Fibroblast of pulmonary artery (primary cell): ENCODE results near the gene PNMA6A.
"Not testable (repeated sequence)": the region's sequence is repeated elsewhere in the genome, so short reads cannot be mapped to it uniquely, and the experiment has no call there.

ENCODE experiments used
- DNase-seq: peaks from one replicate; pipeline ENCODE4 v3.0.0-alpha.2; 2010; ENCODE audit warnings: low read depth
- H3K4me3 ChIP-seq: replicated peaks from 2 replicates; pipeline ENCODE4 v1.5.1; 2011; ENCODE audit warnings: low read depth, mild to moderate bottlenecking, control low read depth, low read length, moderate library complexity
- TF ChIP-seq, protein P1 (sequence below): IDR thresholded peaks from 2 replicates; pipeline ENCODE4 v1.5.1; 2011; ENCODE audit warnings: mild to moderate bottlenecking, control low read depth, low read length, inconsistent platforms; ENCODE audit errors: missing control alignments

PNMA6A gene

DNA sequence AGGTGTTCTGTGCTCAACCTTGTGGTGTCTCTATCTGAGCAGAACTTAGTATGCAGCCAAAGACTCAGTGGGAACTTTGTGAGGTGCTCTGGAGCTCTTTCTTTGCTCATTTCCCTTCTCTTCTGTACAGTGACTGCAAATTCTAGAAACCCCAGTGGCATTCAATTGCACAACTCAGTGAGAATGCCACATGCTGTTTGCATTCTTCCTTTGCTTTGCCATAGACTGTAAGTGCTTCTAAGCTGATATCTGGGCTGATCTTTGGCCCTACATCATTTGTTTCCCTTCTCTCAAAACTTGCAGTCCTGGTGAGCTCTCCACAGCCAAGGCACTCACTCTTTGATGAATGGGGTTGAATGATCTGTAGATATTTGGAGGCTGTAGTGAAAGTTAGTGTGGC lies 8.9 kb upstream of the PNMA6A start:
- peak; percentile 16 for DNase-seq
- TF ChIP-seq, protein P1, sequence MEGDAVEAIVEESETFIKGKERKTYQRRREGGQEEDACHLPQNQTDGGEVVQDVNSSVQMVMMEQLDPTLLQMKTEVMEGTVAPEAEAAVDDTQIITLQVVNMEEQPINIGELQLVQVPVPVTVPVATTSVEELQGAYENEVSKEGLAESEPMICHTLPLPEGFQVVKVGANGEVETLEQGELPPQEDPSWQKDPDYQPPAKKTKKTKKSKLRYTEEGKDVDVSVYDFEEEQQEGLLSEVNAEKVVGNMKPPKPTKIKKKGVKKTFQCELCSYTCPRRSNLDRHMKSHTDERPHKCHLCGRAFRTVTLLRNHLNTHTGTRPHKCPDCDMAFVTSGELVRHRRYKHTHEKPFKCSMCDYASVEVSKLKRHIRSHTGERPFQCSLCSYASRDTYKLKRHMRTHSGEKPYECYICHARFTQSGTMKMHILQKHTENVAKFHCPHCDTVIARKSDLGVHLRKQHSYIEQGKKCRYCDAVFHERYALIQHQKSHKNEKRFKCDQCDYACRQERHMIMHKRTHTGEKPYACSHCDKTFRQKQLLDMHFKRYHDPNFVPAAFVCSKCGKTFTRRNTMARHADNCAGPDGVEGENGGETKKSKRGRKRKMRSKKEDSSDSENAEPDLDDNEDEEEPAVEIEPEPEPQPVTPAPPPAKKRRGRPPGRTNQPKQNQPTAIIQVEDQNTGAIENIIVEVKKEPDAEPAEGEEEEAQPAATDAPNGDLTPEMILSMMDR, result no peak
- H3K4me3 ChIP-seq, result no peak overlapping the region

DNA sequence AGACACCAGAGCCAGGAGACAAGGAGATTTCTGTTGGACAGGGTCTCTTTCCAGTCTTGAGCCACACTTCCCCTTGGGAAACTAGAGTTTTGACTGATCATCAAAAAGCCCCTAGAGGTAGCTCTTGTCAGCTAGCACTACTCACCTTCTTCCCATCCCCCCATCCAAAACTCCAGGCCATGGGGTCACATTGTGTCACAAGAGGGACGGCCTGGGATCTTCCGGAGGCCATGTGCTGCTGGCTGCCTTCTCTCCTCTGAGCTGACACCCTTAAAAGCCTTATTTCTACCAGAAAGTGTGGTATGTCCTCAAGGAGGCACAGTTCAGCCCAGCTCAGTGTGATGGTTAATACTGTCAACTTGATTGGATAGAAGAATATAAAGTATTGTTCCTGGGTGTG lies 8.2 kb upstream of the PNMA6A start:
- TF ChIP-seq, protein P1, result no peak
- no peak overlapping the region for H3K4me3 ChIP-seq
- DNase-seq, result no peak

DNA sequence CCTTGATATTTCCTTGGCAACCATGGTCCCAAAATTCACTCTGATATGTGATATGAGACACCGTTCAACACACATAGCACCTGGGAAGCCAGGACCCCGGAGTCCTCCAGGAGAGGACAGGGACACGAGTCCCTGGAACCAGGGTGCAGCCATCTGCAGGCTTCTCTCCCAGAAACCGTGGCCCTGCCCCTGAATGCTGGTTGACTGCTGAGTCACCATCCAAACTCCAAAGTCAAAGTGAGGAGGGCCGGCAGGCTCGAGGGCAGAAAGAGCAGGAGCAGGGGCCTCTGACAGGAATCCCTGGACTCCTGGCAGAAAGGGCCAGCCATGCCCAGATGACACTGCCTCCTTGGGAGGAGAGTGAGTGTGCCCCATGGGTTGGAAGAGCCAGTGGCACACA lies 6.9 kb upstream of the PNMA6A start:
- DNase-seq, result no peak
- H3K4me3 ChIP-seq, result no peak overlapping the region
- TF ChIP-seq, protein P1, result no peak

DNA sequence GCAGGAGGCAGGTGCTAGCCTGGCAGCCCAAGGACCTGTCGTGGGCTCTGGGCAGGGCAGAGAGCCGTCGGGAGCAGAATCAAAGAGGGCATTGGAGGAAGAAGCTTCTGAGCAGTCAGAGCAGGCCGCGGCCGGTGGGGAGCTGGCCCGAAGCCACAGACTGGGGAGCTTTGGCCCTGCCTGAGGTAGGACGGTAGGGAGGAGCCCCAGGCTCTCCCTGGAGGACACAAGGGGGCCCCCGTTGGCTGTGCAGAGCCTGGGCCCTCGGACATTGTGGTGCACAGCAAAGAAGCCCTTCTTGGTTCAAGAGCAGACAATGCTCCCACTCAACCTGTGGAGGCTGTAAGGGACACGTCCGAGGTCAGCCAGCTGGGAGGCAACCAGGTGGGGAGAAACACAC lies 5.9 kb upstream of the PNMA6A start:
- not testable (repeated sequence) for H3K4me3 ChIP-seq, DNase-seq

DNA sequence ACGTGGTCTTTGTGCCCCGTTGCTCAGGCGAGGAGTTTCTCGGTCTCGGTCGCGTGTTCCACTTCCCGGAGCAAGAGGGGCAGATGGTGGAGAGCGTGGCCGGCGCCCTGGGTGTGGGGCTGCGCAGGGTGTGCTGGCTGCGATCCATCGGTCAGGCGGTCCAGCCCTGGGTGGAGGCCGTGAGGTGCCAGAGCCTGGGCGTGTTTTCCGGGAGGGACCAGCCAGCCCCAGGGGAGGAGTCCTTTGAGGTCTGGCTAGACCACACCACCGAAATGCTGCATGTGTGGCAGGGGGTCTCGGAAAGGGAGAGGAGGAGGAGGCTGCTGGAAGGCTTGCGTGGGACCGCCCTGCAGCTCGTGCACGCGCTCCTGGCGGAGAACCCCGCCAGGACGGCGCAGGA lies 1.1 kb downstream of the PNMA6A start:
- not testable (repeated sequence) for DNase-seq

DNA sequence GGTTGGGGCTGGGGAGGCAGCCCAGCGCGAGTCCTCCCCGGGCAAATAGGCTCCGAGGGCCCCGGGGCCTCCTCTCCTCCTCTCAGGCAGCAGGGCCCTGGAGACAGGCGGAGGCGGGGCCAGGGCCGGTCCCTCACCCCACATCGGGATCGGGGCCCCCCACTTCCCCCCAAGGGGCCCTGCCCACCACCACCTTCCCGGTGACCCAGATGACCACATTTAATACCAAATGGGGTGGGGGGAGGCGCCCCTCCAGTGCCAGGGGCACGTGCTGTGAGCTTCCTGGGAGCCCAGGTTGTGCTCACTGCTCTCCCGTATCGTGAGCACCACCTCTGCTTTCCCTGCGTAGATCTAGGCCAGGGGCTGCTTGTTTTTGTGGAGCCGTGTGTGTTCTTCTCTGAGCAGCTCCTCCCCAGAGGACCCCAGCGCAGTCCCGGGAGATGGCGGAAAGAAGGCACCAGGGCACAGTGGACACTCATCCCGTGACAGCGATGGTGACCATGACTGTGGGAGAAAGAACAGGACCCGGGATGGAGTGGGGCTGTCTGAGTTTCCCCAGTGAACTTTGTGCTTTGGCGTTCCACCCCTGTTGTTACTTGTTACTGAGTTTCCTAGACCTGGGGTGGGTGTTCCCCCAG lies 2.1 kb downstream of the PNMA6A start:
- TF ChIP-seq, protein P1, result no peak
- no peak overlapping the region for H3K4me3 ChIP-seq
- DNase-seq, result no peak

More for the DNA sequence above, 1.1 kb downstream of the PNMA6A start:
- not testable (repeated sequence) for H3K4me3 ChIP-seq

DNA sequence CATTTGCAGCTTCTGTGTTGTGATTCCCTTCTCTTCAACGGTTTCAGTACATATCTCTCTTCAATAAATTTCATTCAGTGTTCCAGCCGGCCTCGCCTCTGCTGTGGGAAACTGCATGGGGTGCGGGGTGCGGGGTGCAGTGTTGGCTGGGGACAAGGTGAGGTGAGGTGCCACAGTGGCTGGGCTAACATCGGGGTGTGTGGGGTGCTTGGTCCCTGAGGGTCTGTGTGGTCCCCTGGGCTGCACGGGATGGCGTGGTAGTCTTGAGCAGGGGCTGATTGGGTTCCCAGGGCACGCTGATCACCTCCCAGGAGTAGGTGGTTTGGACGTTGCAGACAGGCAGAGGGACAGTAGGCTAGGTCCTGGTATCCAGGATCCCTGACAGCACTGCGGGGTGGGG lies 2.7 kb downstream of the PNMA6A start:
- TF ChIP-seq, protein P1, result no peak
- H3K4me3 ChIP-seq, result no peak overlapping the region
- no peak for DNase-seq

DNA sequence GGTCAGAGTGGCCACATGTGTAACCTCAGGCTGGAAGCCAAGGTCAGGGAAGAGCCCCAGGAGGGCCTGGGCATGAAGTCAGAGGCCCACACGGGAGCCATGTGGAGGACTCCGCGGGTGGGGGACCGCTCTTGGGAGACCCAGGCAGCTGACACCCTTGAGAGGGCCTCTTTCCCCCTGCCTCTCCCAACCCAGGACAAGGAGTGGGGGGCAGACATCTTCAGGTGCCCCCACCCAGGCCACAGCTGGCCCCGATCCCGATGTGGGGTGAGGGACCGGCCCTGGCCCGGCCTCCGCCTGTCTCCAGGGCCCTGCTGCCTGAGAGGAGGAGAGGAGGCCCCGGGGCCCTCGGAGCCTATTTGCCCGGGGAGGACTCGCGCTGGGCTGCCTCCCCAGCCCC lies 3.1 kb downstream of the PNMA6A start:
- DNase-seq, result no peak
- H3K4me3 ChIP-seq, result no peak overlapping the region
- TF ChIP-seq, protein P1, result no peak

DNA sequence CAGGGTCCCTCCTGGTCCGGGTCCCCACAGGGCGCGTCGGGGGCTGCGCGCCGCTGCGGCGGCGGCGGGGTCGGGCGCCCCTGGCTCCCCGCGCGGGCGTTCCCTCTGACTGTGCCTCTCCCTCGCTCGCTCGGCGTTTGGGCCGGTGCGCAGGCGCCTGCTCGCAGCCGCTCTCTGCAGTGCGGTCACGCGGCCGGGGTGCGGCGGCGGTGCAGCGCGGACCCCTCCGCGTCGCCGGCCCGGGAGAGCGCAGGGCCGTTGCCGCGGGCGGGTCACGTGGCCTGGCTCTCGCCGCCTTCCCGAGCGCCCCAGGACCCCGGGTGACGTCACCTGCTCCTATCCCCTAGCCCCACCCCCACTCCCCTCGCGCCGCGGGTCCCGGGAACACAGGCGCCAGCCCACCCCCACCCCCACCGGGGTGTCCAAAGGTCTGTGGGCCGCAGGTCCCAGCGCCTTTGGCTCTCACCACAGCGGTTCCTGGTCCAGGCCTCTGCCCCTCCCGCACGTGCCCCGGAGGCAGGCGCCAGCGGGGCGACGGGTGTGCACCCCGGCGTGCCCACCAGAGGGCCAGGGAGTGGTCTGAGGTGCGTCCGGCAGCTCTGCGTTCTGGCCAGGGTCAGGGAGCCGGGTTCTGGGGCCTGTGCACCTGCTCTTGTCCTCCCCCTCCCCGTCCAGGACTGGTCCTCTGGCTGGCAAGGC lies 5.3 kb downstream of the PNMA6A start:
- DNase-seq, result not testable (repeated sequence)

DNA sequence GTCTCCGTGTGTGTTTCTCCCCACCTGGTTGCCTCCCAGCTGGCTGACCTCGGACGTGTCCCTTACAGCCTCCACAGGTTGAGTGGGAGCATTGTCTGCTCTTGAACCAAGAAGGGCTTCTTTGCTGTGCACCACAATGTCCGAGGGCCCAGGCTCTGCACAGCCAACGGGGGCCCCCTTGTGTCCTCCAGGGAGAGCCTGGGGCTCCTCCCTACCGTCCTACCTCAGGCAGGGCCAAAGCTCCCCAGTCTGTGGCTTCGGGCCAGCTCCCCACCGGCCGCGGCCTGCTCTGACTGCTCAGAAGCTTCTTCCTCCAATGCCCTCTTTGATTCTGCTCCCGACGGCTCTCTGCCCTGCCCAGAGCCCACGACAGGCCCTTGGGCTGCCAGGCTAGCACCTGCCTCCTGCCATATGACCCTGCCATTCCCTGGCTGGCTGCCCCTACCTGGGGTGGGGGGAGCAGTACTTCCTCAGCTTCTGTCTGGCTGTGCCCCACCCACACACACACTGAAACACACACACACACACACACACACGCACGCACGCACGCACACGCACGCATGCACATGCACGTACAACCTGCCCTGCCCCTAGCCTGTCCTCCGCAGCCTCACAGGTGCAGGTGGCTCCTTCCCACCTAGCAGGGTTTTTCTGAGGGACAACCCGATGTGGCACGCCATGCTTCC lies 11.1 kb downstream of the PNMA6A start:
- not testable (repeated sequence) for H3K4me3 ChIP-seq, DNase-seq

More for the DNA sequence above, 5.3 kb downstream of the PNMA6A start:
- H3K4me3 ChIP-seq, result not testable (repeated sequence)
